HG03575 (cell line): ENCODE data around the gene EVA1B.

Experiments used
- ATAC-seq: cut with Tn5 transposase; IDR thresholded peaks from one replicate; pipeline ENCODE4 v1.9.1; 2021; ENCODE audit not compliant: unreplicated experiment, insufficient number of reproducible peaks, low FRiP score; ENCODE audit errors: extremely low read depth

EVA1B gene

GRCh38 chr1:36349839-36350238, 26.4 kb upstream of the EVA1B start:
- no peak for ATAC-seq

DNA sequence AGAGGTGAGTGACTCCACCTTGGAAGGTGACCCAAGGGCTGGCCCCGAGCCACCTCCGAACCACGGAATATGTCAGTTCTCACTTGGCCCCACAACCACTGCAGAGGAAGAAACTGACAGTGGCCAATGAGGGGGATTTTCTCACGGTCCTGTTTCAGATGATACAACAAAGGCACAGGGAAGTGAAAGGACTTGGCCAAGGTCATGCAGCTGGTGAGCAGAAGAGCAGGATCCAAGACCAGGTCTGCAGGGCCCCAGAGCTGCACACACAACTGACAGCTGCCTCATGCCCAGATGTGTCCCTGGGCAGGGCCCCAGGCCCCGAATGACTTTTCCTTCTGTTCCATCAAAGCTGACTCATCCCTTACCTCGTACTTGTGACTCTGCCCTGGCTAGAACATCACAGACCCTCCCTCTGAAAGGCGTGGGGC, 25.8 kb upstream of the EVA1B start:
- no peak for ATAC-seq

- ATAC-seq: no peak
Measured at GRCh38 chr1:36346741-36347370, 23.4 kb upstream of the EVA1B start.

- no peak for ATAC-seq
Measured at GRCh38 chr1:36345353-36345752, 21.9 kb upstream of the EVA1B start.

DNA sequence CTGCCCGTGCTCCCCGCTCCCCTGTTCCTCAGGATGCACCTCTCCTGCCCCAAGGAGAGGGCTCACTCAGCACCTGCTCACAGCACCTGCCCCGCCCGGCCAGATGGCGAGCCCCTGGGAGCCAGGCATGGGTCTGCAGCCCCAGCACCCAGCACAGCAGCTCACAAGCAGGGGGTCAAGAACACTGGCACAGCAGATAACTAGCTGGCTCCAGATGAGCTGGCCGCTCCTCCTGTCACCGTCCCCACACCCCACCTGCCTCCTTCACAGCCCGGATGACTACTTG, 20.9 kb upstream of the EVA1B start:
- no peak for ATAC-seq

- ATAC-seq: no peak
Measured at GRCh38 chr1:36343651-36344394, 20.4 kb upstream of the EVA1B start.

DNA sequence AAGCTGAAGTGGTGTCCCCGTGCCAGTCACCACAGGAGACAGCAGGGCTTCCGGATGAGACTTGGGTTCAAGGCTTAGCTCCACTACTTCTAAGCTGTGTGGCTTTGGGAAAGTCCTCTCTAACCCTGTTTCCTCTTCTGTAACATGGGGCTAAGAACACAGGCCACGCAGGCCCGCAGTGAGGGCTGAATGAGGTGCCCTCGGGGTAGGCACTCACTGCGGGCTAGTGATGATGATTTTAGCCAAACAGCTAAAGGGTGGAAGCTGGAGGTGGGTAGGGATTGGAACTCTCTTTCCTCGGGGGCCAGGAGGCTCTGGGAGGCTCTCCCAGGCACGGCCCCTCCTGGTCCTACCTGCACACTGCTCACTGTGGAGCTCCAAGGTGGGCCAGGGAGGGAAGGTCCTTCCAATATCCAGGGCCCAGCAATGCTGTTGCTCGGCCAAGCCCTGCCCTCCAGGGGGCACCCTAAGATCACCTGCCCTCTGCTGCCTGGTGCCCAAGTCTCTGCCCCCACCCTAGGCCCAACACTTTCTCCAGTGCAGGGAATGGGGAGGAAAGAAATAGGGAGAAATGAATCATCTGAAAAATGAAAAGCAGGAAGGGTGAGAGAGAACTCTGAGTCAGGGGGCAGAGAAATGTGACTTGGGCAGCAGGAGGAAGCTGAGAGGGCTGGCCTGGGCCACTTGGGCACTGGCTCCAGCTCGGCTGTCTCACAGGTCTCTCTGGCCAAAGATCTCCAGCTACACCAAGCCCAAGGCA, 19.2 kb upstream of the EVA1B start:
- ATAC-seq: no peak

GRCh38 chr1:36341626-36342320, 18.3 kb upstream of the EVA1B start:
- no peak for ATAC-seq

- no peak for ATAC-seq
Measured at GRCh38 chr1:36339615-36340014, 16.2 kb upstream of the EVA1B start.

DNA sequence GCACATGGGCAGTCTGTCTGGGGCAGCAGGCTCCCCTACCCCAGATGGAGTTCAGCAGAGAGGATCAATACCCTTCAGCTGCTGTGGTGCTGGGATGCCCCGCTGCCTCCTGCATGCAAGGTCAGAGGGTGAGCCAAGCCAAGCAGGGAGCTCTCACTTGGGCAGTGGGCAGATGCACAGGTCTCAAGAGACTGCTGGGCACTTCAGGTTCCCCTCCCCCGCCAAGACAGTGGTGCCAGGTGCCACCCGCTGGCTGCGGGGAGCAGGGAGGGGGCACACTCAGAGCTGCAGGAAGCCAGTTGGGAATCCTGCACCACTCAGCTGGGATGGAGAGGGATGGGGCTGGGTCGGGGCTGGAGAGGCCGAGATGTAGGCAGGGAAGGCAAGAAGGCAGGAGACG, 15.8 kb upstream of the EVA1B start:
- no peak for ATAC-seq

DNA sequence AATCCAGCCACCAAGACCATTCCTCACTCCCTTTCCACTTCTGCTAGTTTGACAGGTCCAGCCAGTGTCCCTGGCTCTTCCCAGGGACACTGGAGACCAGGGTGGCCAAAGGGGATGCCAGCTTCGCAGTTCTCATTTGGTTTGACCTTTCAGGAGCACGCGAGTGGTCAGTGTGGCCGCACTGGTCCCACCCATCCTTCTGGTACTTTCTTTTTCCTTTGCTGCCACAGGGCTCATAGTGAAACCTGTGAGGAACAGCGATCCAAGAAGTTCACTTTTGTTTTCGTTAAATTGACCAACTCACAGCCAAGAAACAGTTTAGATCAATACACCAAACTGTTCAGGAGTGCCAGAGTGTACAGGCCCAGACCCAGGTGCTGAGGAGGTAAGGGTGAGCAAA, 14.4 kb upstream of the EVA1B start:
- ATAC-seq: no peak

DNA sequence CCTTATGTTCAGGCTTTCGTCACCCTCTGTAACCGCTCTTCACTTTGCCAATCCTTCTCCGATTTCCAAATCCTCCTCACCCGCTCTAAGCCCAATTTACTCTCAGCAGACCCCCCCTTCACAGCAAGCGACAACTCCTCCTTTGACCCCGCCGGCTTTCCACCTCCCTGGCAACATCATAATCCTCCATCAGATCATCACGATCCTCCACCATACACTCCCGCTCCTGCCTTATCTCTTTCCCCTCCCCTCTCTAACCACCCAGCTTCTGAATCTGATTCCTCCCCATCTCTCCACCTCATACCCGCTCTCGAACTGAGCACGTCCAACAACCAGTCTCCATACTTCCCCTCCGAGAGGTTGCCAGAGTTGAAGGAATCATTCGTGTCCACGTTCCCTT, 7.5 kb upstream of the EVA1B start:
- ATAC-seq: no peak

GRCh38 chr1:36329817-36330216, 6.4 kb upstream of the EVA1B start:
- no peak for ATAC-seq

- ATAC-seq: no peak
Measured at GRCh38 chr1:36328713-36329112, 5.3 kb upstream of the EVA1B start.

DNA sequence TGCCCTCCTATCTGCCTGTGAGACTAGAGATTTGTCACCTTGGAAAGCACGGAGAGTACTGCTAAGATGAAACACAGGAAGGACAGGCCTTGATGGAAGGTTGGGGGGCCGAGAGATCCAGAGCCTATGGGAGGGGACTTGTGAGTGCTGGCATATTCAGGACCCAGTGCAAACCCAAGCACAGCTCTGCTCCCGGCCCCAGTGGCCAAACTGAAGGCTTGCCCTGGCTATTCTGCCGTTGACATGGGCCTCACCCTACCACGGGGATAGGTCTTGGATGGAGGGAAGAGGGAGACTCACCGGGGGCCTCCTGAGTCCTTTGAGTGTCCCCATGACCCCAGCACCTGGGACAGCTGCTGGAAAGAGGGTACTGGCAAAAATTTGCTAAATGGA, 4.6 kb upstream of the EVA1B start:
- no peak for ATAC-seq

GRCh38 chr1:36327421-36328087, 4.1 kb upstream of the EVA1B start:
- ATAC-seq: no peak

- no peak for ATAC-seq
Measured at GRCh38 chr1:36326499-36326898, 3.1 kb upstream of the EVA1B start.

DNA sequence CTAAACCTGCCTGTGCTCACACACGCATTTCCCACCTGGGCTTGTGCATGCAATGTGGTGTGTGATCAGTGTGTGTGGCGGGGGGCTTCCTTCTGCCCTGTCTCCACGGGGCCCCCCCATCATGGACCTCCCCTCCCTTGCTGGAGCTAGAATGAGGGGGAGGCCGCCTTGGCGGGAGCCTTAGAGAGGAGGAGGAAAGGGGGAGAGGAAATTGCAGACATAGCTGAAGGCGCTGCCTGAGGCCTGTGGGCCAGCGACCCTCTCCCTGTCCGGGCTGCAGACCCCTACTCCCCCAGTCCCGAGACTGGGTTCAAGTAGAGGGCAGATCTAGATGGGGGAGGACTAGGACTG, 883 bp upstream of the EVA1B start:
- ATAC-seq: no peak
